Testis (tissue), 2 donors: ENCODE results near the gene NABP1.

Experiments used
- CTCF ChIP-seq, 3 experiments: fragments of 450-650 bp in 2 of 3; fragments of 200-600 bp in 1 of 3; sonication (generic) in 1 of 3; IDR thresholded peaks; one replicate each; pipeline ENCODE4 v1.5.1; 2016 to 2019; ENCODE audit warnings: antibody characterized with exemption in 3 of 3, mild to moderate bottlenecking in 2 of 3, moderate library complexity in 1 of 3
- POLR2A ChIP-seq: fragments of 450-650 bp; IDR thresholded peaks from one replicate; pipeline ENCODE4 v1.6.1; 2017; ENCODE audit warnings: antibody characterized with exemption, mild to moderate bottlenecking, moderate library complexity

GRCh38 chr2:191666226-191666625, 11.7 kb upstream of the NABP1 start:
- no peak for TF ChIP-seq CTCF (IDR thresholded peaks at IDR 0.05)
- TF ChIP-seq POLR2A, result no peak
